ENCODE data around the gene ZNF782.
A peak's percentile ranks its signal among the peaks of the same experiment; 100 is the strongest.
"Not testable (repeated sequence)": the region's sequence is repeated elsewhere in the genome, so short reads cannot be mapped to it uniquely, and the experiment has no call there.

Gene ZNF782

DNA sequence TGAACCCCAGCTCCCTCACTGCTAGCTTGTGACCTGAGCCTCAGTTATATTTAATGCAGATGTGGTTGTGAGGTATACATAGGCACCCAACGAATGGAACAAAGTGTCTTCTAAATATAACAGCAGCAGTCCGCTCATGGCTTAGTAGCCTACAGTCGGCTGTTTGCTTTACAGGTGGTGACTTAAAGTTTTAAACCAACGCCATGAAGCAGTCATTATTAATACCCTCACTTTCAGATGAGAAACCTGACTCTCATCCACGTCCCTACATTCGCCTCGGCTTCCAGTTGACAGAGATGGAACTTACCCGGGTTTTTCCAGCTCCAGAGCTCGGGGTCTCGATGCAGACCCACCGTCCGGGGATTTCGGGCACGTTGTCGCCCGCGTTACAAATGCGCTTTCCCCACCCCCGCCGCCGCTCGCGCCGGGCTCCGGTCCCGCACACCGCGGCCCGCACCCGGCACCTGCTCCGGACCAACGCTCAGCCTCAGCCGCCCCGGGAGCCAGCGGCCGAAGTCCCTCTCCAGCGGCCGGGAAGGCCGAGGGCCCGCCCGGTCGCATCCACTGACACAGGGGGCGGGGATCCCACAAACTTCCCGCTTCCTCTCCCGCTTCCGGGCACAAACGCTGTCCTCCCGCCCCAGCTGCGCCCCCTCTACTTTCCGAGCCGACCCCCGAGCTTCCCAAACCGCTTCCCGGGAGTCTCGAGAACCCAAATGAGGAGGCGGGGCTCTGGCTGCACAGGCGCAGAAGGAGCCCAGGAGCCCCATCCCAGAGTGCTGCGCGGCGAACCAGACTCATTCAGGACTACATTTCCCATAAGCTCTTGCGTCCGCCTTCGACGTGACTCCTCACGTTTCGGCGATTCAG lies at the start of gene ZNF782:
TSS of gene ZNF782 (minus strand) at position 734 of the 870 bp plus-strand sequence. CDS start 2,553 bp downstream, outside the sequence.
- peak; percentile 77 for DNase-seq (ENCODE audit: extremely low read depth, low read depth)
- TF ChIP-seq, protein P1, sequence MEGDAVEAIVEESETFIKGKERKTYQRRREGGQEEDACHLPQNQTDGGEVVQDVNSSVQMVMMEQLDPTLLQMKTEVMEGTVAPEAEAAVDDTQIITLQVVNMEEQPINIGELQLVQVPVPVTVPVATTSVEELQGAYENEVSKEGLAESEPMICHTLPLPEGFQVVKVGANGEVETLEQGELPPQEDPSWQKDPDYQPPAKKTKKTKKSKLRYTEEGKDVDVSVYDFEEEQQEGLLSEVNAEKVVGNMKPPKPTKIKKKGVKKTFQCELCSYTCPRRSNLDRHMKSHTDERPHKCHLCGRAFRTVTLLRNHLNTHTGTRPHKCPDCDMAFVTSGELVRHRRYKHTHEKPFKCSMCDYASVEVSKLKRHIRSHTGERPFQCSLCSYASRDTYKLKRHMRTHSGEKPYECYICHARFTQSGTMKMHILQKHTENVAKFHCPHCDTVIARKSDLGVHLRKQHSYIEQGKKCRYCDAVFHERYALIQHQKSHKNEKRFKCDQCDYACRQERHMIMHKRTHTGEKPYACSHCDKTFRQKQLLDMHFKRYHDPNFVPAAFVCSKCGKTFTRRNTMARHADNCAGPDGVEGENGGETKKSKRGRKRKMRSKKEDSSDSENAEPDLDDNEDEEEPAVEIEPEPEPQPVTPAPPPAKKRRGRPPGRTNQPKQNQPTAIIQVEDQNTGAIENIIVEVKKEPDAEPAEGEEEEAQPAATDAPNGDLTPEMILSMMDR (IDR thresholded peaks at IDR 0.05; ENCODE audit: low read depth, low read length): no peak

DNA sequence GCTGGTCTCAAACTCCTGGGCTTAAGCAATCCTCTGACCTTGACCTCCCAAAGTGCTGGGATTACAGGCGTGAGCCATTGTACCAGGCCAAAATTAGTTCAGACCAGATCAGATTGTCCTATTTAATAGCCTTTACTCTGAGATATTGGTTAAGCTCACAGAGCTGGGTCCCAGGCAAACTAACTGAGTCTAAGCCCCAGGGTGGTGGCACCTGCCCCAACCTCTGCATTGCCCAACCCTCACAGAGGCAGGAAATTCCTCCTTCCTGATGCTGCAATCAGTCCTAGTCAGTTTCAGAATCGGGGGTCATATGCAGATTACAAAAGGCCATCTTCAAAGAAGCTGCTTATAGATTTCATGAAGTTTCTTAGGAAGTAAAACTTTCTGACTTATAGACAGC lies 45.7 kb upstream of the ZNF782 start:
- DNase-seq (ENCODE audit: extremely low read depth, low read depth): not testable (repeated sequence)

DNA sequence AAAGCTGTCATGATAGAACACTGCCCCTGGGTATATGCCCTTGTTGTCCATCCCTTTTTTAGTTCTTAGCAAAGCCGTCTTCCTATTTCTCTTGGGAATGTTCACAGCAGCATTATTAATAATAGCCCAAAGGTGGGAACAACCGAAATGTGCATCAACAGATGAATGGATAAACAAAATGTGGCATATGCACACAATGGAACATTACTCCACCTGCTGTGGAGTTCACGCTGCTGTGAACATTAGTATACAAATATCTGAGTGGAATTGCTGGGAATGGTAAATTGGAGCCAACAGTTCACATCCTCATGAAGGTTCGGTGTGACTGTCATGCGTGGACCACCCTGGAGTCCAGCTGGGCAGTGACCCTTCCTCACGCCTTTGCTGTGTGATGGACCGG lies 37.8 kb upstream of the ZNF782 start:
- no peak for DNase-seq (ENCODE audit: extremely low read depth, low read depth)
- TF ChIP-seq, protein P1 (IDR thresholded peaks at IDR 0.05; ENCODE audit: low read depth, low read length): no peak

DNA sequence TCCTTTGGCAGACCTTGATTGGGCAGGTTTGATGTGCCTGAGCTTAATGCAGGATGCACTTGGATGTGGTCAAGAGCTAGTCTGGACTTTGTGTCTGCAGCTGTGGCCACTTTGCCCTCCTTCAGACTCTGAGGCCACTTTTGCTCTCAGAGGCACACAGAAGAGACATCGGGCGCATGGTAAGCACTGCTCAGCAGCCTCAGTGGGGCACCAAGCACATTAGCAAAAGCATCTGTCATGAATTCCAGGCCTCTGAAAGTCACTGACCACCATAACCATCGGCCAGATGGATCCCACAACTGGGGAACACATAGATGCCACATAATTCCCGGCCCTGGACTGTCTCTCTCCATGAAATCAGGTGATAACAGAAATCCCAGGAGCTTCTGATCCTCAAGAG lies 34.3 kb upstream of the ZNF782 start:
- no peak for DNase-seq (ENCODE audit: extremely low read depth, low read depth)
- TF ChIP-seq, protein P1 (IDR thresholded peaks at IDR 0.05; ENCODE audit: low read depth, low read length): no peak

DNA sequence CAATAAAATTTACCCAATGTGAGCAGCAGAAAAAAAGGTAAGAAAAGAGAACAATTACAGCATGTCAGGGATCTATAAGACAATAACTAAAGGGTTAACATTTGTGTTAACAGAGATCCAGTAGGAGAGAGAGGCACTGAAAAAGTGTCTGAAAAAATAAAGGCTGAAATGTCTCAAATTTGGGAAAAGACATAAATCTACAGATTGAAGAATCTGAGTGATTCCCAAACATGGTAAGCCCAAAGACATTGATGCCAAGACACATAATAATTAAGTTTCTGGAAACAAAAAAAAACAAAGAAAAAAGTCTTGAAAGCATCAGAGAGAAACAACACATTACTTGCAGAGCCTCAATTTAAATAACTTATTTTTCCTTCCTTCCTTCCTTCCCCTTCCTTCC lies 31.1 kb upstream of the ZNF782 start:
- DNase-seq (ENCODE audit: extremely low read depth, low read depth): no peak
- TF ChIP-seq, protein P1 (IDR thresholded peaks at IDR 0.05; ENCODE audit: low read depth, low read length): no peak

DNA sequence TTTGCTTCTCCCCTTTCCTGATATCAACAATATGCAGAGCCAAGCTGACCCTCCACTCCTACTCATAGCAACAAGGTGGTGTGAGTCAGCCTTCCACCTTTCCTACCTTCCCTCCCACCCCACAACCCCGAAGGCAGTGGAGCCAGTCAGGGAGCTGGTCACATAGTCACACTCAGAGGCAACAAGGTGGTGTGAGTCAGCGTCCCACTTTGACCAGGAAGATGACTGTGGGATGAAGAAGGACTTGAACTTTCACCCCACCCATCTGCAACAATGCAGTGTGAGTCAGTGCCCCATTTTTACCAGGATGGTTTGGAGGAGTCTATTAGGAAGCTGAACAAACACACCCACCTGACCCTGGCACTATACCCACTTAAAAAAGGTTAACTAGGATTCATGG lies 30.1 kb upstream of the ZNF782 start:
- TF ChIP-seq, protein P1 (IDR thresholded peaks at IDR 0.05; ENCODE audit: low read depth, low read length): no peak
- no peak for DNase-seq (ENCODE audit: extremely low read depth, low read depth)

DNA sequence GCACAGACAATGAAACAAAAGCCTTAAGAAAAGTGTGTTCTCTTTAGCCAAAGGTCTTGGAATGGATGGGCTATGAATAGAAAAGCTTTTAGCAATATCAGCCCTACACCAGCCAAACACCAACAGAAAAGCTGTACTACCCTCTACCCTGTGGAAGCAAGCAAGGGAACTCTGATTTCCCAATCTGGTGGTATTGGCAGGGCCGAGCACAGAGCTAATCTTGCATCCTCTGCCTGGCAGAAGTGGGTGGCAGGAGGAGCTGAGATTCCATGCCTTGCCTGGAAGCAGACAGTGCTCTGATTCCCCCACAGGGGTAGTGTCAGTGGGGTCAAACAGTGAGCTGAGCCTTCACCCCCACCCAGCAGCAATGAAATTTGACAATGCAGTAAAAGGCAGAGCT lies 29.6 kb upstream of the ZNF782 start:
- TF ChIP-seq, protein P1 (IDR thresholded peaks at IDR 0.05; ENCODE audit: low read depth, low read length): no peak
- DNase-seq (ENCODE audit: extremely low read depth, low read depth): no peak

DNA sequence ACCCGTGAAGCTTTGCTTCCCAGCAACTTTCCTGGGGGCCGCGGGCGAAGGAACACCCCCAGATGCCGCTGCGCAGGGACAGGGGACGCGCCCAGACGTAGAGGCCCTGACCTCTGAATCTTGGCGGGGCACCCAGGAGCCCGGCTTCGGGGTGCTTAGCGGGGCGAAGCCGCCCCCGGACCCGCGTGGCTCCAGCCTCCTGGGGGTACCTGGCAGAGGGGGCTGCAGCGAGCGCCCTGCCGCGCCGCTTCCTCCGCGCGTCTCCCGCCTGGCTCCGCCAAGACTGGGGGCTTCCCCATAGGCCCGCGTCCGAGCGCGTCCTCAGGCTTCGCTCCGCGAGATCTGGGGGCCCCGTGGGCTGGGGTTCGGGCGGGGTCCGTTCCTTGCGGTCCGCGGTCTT lies 23.0 kb upstream of the ZNF782 start:
- TF ChIP-seq, protein P1 (IDR thresholded peaks at IDR 0.05; ENCODE audit: low read depth, low read length): no peak
- no peak for DNase-seq (ENCODE audit: extremely low read depth, low read depth)
